GM18870 (cell line): ENCODE measurements around the gene CORO7.
"Not testable (repeated sequence)": the region's sequence is repeated elsewhere in the genome, so short reads cannot be mapped to it uniquely, and the experiment has no call there.

Experiments
- ATAC-seq: cut with Tn5 transposase; IDR thresholded peaks from one replicate; pipeline ENCODE4 v1.9.1; 2021; ENCODE audit warnings: moderate library complexity; ENCODE audit not compliant: unreplicated experiment

CORO7 gene

GRCh38 chr16:4340443-4340842 is 76.0 kb downstream of the CORO7 start:
- no peak for ATAC-seq

DNA sequence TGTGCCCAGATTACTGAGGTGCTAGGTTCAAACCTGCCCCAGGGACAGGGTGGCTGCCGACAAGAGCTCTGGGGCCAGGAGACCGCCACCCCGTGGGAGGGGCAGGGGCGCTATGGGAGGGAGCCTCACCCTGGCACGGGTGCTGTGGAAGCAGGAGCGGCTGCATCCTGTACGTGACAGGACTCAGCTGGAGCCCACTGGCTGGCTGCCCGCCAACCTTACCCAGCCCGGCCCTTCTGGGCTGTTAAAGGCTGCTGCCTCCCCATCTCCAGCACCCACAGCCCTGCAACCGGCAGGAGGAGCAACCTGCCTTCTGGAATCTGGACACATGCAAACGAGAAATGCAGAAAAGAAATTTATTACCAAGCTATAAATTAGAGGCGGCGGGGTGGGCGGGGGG is 76.5 kb downstream of the CORO7 start:
- ATAC-seq: no peak

- ATAC-seq: no peak
Observed at GRCh38 chr16:4339455-4339854, 76.9 kb downstream of the CORO7 start.

DNA sequence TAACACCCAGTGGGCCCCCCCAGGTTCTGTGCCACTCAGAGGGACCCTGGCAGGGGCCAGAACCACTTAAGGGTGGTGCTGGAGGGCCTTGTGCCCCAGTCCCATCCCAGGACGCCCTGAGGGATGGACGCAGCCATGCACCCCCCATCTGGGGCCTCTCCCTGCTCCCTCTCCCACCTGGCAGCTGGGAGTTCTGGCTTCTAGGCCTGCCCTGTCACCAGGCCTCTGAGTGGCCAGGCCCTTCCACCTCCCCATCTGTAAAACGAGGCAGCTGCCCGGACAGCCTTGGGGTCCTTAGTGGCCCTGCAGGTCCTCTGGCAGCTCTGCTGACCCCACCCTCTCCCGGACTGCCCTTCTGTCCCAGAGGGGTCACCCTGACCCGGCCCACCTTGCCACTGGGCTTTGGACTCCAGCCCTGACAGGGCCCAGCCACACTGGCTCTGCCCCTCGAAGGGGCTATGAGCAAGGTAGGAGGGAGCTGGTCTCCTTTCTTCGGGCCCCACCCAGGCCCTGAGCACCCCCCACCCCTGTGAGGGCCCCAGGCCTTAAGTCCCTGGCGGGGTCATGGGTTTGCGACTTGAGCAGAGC is 77.6 kb downstream of the CORO7 start:
- ATAC-seq: no peak

DNA sequence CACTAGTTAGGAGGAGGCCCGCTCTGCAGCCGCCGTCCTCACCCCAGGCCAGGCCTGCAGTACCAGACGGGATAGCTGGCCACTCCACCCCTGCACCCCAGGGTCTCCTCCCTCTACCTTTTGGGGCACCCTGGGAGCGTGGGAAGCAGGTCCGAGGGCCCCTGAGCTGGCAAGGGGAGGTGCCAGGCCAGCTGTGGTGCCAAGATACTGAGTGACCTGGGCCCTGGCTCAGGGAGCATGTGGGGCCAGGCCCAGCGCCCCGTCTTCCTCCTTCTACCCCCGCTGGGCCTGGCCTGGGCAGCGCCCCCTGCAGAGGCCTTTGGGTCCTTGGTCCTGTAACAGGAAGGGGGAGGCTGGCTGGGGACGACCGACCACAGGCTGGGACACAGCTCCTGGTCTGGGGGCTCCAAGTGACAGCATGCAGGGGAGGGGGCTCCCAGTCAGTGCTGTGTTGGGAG is 78.2 kb downstream of the CORO7 start:
- ATAC-seq: no peak

- no peak for ATAC-seq
Observed at GRCh38 chr16:4337540-4338088, 78.8 kb downstream of the CORO7 start.

DNA sequence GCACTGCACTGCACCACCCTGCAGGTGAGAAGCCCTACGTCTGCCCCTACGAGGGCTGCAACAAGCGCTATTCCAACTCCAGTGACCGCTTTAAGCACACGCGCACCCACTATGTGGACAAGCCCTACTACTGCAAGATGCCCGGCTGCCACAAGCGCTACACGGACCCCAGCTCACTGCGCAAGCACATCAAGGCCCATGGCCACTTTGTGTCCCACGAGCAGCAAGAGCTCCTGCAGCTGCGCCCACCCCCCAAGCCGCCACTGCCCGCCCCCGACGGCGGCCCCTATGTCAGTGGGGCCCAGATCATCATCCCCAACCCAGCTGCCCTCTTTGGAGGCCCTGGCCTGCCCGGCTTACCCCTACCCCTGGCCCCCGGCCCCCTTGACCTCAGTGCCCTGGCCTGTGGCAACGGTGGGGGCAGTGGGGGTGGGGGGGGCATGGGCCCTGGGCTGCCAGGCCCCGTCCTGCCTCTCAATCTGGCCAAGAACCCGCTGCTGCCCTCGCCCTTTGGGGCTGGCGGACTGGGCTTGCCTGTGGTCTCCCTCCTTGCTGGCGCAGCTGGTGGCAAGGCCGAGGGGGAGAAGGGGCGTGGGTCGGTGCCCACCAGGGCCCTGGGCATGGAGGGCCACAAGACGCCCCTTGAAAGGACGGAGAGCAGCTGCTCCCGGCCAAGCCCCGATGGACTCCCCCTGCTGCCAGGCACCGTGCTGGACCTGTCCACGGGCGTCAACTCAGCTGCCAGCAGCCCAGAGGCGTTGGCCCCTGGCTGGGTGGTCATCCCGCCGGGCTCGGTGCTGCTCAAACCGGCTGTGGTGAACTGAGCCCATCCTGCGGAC is 79.5 kb downstream of the CORO7 start:
- no peak for ATAC-seq

DNA sequence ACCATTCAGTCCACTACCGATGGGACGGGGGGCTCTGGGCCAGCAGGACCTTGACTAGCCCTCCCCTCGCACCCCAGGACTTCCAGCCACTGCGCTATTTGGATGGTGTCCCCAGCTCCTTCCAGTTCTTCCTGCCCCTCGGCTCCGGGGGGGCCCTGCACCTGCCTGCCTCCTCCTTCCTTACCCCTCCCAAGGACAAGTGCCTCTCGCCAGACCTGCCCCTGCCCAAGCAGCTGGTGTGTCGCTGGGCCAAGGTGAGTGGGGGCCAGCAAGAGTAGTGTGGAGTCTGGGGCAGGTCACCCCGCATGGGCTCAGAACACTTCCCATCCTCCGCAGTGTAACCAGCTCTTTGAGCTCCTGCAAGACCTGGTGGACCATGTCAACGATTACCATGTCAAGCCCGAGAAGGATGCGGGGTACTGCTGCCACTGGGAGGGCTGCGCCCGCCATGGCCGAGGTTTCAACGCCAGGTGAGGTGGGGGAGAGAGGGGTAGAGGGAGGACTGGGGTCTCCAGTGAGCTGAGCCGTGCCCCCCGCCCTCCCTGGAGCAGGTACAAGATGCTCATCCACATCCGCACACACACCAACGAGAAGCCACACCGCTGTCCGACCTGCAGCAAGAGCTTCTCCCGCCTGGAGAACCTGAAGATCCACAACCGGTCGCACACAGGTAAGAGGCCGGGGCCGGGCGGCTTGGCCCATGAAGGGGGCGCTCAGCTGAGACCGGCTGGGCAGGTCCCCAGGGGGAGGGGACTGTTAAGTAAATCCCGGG is 81.5 kb downstream of the CORO7 start:
- ATAC-seq: no peak

DNA sequence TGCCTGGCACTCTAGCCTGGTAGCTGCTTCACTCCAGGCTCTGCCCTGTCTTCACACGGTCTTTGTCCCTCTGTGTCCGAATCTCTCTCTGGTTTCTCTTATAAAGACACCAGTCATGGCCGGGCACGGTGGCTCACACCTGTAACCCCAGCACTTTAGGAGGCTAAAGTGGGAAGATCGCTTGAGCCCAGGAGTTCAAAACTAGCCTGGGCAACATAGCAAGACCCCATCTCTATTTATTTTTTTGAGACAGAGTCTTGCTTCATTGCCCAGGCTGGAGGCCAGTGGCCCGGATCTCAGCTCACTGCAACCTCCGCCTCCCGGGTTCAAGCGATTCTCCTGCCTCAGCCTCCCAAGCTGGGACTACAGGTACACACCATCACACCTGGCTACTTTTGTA is 82.7 kb downstream of the CORO7 start:
- not testable (repeated sequence) for ATAC-seq

GRCh38 chr16:4333308-4333638 is 83.1 kb downstream of the CORO7 start:
- ATAC-seq: no peak

DNA sequence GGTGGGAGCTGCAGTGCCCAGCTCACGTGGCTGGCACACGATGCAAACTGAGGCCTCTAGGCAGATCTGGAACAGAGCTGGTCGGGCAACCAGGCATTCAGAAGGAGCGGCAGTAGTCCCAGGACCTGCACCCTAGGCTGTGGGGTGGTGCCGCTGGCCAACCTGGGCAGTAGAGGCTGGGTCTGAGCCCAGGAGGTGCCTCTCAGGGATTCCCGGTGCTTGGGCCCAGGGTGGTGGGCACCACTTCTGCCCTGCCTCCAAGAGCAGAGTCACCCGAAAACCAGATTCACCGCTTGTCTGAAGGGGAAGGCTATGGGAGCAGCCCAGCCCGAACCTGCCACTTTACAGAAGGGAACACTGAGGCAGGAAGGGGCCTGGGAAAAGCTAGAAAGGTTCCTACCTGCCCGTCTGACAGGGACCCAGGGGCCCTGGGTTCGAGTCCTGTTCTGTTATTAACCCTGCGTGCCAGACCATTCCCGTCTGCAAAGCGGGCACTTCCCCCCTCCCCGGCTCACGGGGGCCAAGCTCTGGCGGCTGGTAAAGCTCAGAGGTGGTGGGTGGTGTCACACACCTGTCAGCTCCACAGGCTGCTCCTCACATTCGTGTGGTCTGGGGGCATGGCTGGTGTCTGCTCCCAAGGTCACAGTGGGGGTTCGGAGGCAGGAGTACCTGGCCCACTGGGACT is 83.6 kb downstream of the CORO7 start:
- ATAC-seq: no peak

GRCh38 chr16:4332083-4332482 is 84.3 kb downstream of the CORO7 start:
- no peak for ATAC-seq

DNA sequence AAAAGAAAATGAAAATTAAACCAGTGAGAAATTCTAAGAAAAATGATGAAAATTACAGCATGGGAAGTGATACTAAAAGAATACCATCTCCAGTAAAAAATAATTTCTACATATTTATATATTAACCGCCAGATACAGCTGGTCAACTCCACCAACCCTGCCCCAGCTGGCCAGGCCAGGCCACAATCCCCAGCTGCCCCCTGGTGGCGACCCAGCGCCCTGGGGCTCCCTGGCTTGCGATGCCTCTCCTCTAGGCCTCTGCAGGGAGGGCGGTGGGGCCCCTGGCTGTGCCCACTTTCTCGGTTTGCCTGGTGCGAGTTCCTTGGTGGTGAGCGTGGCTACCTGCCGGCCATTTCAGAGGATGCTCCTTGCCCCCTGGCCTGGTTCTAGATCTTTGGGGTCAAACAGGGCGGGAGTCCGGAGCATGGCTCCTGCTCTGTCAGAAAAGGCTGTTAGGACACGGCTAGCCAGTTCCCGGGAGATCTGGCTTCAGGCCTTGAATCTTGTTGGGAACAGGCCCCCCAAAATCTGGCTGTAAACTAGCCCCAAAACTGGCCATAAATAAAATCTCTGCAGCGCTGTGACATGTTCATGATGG is 86.0 kb downstream of the CORO7 start:
- ATAC-seq: no peak

- no peak for ATAC-seq
Observed at GRCh38 chr16:4328782-4329775, 87.3 kb downstream of the CORO7 start.

- no peak for ATAC-seq
Observed at GRCh38 chr16:4328046-4328781, 88.2 kb downstream of the CORO7 start.

DNA sequence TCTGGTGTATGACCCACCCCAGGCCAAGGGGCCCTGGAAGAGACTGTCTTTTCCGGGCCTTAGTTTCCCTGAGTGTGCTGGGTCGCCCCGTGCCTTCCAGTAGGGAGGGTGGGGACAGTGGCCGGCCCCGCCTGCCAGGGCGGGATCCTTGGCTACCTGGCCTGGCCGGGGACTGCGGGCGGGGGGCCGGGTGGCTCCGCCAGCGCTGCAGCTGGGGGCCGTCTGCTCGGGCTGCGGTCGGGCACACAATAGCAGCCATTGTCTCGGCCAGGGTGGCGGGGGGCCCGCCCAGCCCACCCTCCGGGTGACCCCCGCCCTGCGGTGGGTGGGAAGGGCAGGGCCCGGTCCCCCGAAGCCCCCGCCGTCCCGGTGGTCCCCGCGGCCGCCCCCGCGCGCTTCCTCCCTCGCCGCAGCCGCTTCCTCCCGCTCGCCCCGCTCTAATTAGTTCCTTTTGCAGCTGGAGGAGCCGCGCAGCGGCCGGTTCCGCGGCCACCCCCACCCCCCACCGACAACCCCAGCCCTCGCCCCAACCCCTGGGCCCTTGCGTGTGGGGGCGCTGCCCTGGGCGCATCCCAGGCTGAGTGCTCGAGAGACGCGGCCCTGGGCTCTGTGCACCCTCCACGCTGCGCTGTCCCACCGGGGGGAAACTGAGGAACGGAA is 88.9 kb downstream of the CORO7 start:
- ATAC-seq: no peak

- no peak for ATAC-seq
Observed at GRCh38 chr16:4325253-4325758, 91.1 kb downstream of the CORO7 start.
